Type B pancreatic cell (in vitro differentiated cells): ENCODE measurements around the gene MTMR12. TPM values are rescaled to one million over a fixed set of nuclear protein-coding genes. Genes with fewer than 3 reads are reported as not detected.
"Not testable (repeated sequence)": the region's sequence is repeated elsewhere in the genome, so short reads cannot be mapped to it uniquely, and the experiment has no call there.

Source experiments
- DNase-seq: peaks from one replicate; pipeline ENCODE4 v3.0.0; 2021; ENCODE audit warnings: mixed read lengths; ENCODE audit not compliant: unreplicated experiment; ENCODE audit errors: extremely low spot score
- H3K27ac Mint-ChIP-seq: 2 replicates; pipeline ENCODE4 v1.8.0; 2021; ENCODE audit warnings: mild to moderate bottlenecking, mixed read lengths
- H3K27me3 Mint-ChIP-seq: 2 replicates; pipeline ENCODE4 v1.8.0; 2021; ENCODE audit warnings: mixed read lengths
- H3K36me3 Mint-ChIP-seq: 2 replicates; pipeline ENCODE4 v1.8.0; 2021; ENCODE audit warnings: mixed read lengths
- H3K4me1 Mint-ChIP-seq: one replicate; pipeline ENCODE4 v1.8.0; 2021; ENCODE audit warnings: mixed read lengths; ENCODE audit not compliant: unreplicated experiment
- H3K4me3 Mint-ChIP-seq: 2 replicates; pipeline ENCODE4 v1.8.0; 2021; ENCODE audit warnings: mild to moderate bottlenecking, mixed read lengths
- H3K9me3 Mint-ChIP-seq: 2 replicates; pipeline ENCODE4 v1.8.0; 2021; ENCODE audit warnings: mixed read lengths
- total RNA-seq: library from RNA; stranded (reverse); gene quantifications from 2 replicates; pipeline ENCODE4 v1.2.1, GENCODE V29; 2021; ENCODE audit warnings: low replicate concordance
- TF ChIP-seq, protein P1 (sequence below): fragments of 200-600 bp; sonication (generic); conservative IDR thresholded peaks from 2 replicates; pipeline ENCODE4 v1.5.0; 2021; ENCODE audit warnings: antibody characterized with exemption, mild to moderate bottlenecking

Gene MTMR12
- total RNA-seq, 1 donor from 2014 or later: 23.5 TPM

- TF ChIP-seq, protein P1, sequence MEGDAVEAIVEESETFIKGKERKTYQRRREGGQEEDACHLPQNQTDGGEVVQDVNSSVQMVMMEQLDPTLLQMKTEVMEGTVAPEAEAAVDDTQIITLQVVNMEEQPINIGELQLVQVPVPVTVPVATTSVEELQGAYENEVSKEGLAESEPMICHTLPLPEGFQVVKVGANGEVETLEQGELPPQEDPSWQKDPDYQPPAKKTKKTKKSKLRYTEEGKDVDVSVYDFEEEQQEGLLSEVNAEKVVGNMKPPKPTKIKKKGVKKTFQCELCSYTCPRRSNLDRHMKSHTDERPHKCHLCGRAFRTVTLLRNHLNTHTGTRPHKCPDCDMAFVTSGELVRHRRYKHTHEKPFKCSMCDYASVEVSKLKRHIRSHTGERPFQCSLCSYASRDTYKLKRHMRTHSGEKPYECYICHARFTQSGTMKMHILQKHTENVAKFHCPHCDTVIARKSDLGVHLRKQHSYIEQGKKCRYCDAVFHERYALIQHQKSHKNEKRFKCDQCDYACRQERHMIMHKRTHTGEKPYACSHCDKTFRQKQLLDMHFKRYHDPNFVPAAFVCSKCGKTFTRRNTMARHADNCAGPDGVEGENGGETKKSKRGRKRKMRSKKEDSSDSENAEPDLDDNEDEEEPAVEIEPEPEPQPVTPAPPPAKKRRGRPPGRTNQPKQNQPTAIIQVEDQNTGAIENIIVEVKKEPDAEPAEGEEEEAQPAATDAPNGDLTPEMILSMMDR: no peak
- Mint-ChIP-seq H3K9me3 (no peaks in the 10 kb centered on the region), H3K4me1 (peaks cover 26% of the 10 kb centered on the region), H3K4me3 (peak overlapping the region; percentile 37), H3K27me3 (no peaks in the 10 kb centered on the region), H3K27ac (no peak overlapping the region), H3K36me3 (peaks cover 27% of the 10 kb centered on the region)
- DNase-seq: no peak
Measured at GRCh38 chr5:32297181-32298058, 15.3 kb downstream of the MTMR12 start.

DNA sequence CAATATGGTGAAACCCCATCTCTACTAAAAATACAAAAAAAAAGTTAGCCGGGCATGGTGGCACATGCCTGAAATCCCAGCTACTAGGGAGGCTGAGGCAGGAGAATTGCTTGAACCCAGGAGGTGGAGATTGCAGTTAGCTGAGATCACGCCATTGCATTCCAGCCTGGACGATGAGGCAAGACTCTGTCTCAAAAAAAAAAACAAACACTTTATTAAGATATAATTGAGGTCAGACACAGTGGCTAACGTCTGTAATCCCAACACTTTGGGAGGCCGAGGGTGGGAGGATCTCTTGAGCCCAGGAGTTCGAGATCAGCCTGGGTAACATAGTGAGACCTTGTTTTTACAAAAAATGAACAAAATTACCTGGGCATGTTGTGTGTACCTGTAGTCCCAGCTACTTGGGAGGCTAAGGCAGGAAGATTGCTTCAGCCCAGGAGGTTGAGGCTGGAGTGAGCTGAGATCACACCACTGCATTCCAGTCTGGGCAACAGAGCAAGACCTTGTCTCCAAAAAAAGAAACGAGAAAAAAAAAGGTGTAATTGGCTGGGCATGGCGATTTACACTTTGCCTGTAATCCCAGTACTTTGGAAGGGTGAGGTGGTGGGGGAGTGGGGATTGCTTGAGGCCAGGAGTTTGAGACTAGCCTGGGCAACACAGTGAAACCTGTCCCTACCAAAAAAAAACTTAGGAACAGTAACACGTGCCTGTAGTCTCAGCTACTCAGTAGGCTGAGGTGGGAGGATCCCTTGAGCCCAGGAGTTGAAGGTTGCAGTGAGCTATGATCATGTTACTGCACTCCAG lies 16.6 kb downstream of the MTMR12 start:
- not testable (repeated sequence) for H3K27ac Mint-ChIP-seq, H3K4me3 Mint-ChIP-seq, H3K27me3 Mint-ChIP-seq, H3K9me3 Mint-ChIP-seq, DNase-seq
- H3K4me1 Mint-ChIP-seq: peaks cover 26% of the 10 kb centered on the region
- peaks cover 28% of the 10 kb centered on the region for H3K36me3 Mint-ChIP-seq

- H3K4me1 Mint-ChIP-seq: peaks cover 17% of the 10 kb centered on the region
- no peak overlapping the region for H3K27ac Mint-ChIP-seq
- H3K36me3 Mint-ChIP-seq: peaks cover 26% of the 10 kb centered on the region
- no peak overlapping the region for H3K4me3 Mint-ChIP-seq
- H3K9me3 Mint-ChIP-seq: peaks cover 11% of the 10 kb centered on the region
- no peaks in the 10 kb centered on the region for H3K27me3 Mint-ChIP-seq
- TF ChIP-seq, protein P1: no peak
- DNase-seq: no peak
Measured at GRCh38 chr5:32291591-32291990, 21.1 kb downstream of the MTMR12 start.

- peaks cover 18% of the 10 kb centered on the region for H3K4me1 Mint-ChIP-seq
- peaks cover 11% of the 10 kb centered on the region for H3K9me3 Mint-ChIP-seq
- no peak for DNase-seq
- no peak overlapping the region for H3K4me3 Mint-ChIP-seq
- TF ChIP-seq, protein P1: no peak
- no peaks in the 10 kb centered on the region for H3K27me3 Mint-ChIP-seq
- peaks cover 26% of the 10 kb centered on the region for H3K36me3 Mint-ChIP-seq
- H3K27ac Mint-ChIP-seq: no peak overlapping the region
Measured at GRCh38 chr5:32290922-32291321, 21.8 kb downstream of the MTMR12 start.

GRCh38 chr5:32290501-32290900 lies 22.2 kb downstream of the MTMR12 start:
- peaks cover 28% of the 10 kb centered on the region for H3K36me3 Mint-ChIP-seq
- peaks cover 21% of the 10 kb centered on the region for H3K4me1 Mint-ChIP-seq
- H3K9me3 Mint-ChIP-seq: peaks cover 11% of the 10 kb centered on the region
- H3K4me3 Mint-ChIP-seq, H3K27me3 Mint-ChIP-seq, DNase-seq, H3K27ac Mint-ChIP-seq: not testable (repeated sequence)

GRCh38 chr5:32289986-32290385 lies 22.8 kb downstream of the MTMR12 start:
- H3K27me3 Mint-ChIP-seq, H3K4me3 Mint-ChIP-seq, DNase-seq, H3K27ac Mint-ChIP-seq: not testable (repeated sequence)
- H3K9me3 Mint-ChIP-seq: peaks cover 11% of the 10 kb centered on the region
- H3K36me3 Mint-ChIP-seq: peaks cover 29% of the 10 kb centered on the region
- H3K4me1 Mint-ChIP-seq: peaks cover 23% of the 10 kb centered on the region

- Mint-ChIP-seq H3K4me1 (peaks cover 33% of the 10 kb centered on the region), H3K36me3 (peaks cover 22% of the 10 kb centered on the region)
- not testable (repeated sequence) for H3K27ac Mint-ChIP-seq
Measured at GRCh38 chr5:32288135-32288534, 24.6 kb downstream of the MTMR12 start.

DNA sequence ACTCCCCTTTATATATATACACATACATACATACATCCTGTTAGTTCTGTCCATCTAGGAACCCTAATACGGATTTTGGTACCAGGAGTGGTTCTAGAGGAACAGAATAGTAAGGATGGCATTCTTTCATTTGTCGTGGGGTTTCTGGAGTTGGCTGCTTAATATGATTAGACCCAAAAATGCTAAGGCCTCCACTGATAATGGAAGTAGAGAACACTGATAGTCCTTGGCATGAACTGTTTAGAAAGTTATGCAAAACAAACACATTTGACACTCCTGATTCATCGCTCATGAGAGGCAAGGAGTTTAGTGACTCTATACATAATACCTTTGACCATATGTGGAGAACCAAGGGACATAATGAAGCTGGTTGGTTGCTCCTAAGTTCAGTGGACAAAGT lies 25.2 kb downstream of the MTMR12 start:
- Mint-ChIP-seq H3K36me3 (peaks cover 18% of the 10 kb centered on the region), H3K9me3 (peaks cover 11% of the 10 kb centered on the region), H3K4me1 (peaks cover 33% of the 10 kb centered on the region)
- DNase-seq, H3K4me3 Mint-ChIP-seq, H3K27me3 Mint-ChIP-seq, H3K27ac Mint-ChIP-seq: not testable (repeated sequence)

More at GRCh38 chr5:32288135-32288534, 24.6 kb downstream of the MTMR12 start:
- H3K27me3 Mint-ChIP-seq, DNase-seq, H3K4me3 Mint-ChIP-seq: not testable (repeated sequence)
- H3K9me3 Mint-ChIP-seq: peaks cover 11% of the 10 kb centered on the region
